HS-5 (cell line): Measurements from ENCODE around the gene ZNF580.
A peak's percentile ranks its signal among the peaks of the same experiment; 100 is the strongest.

Experiments
- DNase-seq: peaks from one replicate; pipeline ENCODE4 v3.0.0-alpha.2; 2012; ENCODE audit warnings: low read depth

The ZNF580 gene

GRCh38 chr19:55647732-55648584 lies 7.2 kb downstream of the ZNF580 start, which contains the start of gene CCDC106:
Gene CCDC106 (plus strand): TSS chr19:55648212. CDS start chr19:55649047, 835 bp downstream.
- DNase-seq, result no peak

GRCh38 chr19:55648585-55649267 lies 7.9 kb downstream of the ZNF580 start:
- DNase-seq, result no peak

- DNase-seq, result no peak
These were observed 8.7 kb downstream of the ZNF580 start for GRCh38 chr19:55649268-55650125.

- no peak for DNase-seq
These were observed 9.3 kb downstream of the ZNF580 start for GRCh38 chr19:55650126-55650557.

GRCh38 chr19:55650602-55651230 lies 9.9 kb downstream of the ZNF580 start:
- DNase-seq, result no peak

- DNase-seq, result no peak
These were observed 10.4 kb downstream of the ZNF580 start for GRCh38 chr19:55651236-55651635.

- DNase-seq, result no peak
These were observed 11.7 kb downstream of the ZNF580 start for GRCh38 chr19:55652311-55653128.

GRCh38 chr19:55653651-55654322 lies 13.0 kb downstream of the ZNF580 start:
- DNase-seq, result peak; percentile 96

GRCh38 chr19:55654323-55654867 lies 13.6 kb downstream of the ZNF580 start:
- peak; percentile 99 for DNase-seq

GRCh38 chr19:55654868-55655647 lies 14.3 kb downstream of the ZNF580 start, which contains the start of gene U2AF2:
Gene U2AF2 (plus strand): TSS chr19:55655035. CDS start chr19:55655105, 70 bp downstream.
- DNase-seq, result no peak

- no peak for DNase-seq
These were observed 14.8 kb downstream of the ZNF580 start for GRCh38 chr19:55655648-55656040.

- DNase-seq, result no peak
These were observed 15.8 kb downstream of the ZNF580 start for GRCh38 chr19:55656552-55656951.

GRCh38 chr19:55656988-55657747 lies 16.4 kb downstream of the ZNF580 start:
- no peak for DNase-seq

GRCh38 chr19:55658846-55659459 lies 18.2 kb downstream of the ZNF580 start:
- no peak for DNase-seq

GRCh38 chr19:55659822-55660221 lies 19.0 kb downstream of the ZNF580 start:
- no peak for DNase-seq

GRCh38 chr19:55660404-55660803 lies 19.6 kb downstream of the ZNF580 start:
- DNase-seq, result no peak

GRCh38 chr19:55660991-55661390 lies 20.2 kb downstream of the ZNF580 start:
- no peak for DNase-seq

GRCh38 chr19:55661826-55662225 lies 21.0 kb downstream of the ZNF580 start:
- DNase-seq, result no peak
